ENCODE data around the gene EHMT1. TPM values are rescaled to one million over a fixed set of nuclear protein-coding genes. Genes with fewer than 3 reads are reported as not detected.
"Not testable (repeated sequence)": the region's sequence is repeated elsewhere in the genome, so short reads cannot be mapped to it uniquely, and the experiment has no call there.

Gene EHMT1
- total RNA-seq, 1 donor from 2014 or later = 38.3 TPM

- no peak for DNase-seq (ENCODE audit: low read depth in 2 of 2)
Measured at GRCh38 chr9:137759117-137759516, 140.3 kb downstream of the EHMT1 start.

GRCh38 chr9:137759649-137760321 lies 141.0 kb downstream of the EHMT1 start:
- DNase-seq (ENCODE audit: low read depth in 2 of 2) = no peak

DNA sequence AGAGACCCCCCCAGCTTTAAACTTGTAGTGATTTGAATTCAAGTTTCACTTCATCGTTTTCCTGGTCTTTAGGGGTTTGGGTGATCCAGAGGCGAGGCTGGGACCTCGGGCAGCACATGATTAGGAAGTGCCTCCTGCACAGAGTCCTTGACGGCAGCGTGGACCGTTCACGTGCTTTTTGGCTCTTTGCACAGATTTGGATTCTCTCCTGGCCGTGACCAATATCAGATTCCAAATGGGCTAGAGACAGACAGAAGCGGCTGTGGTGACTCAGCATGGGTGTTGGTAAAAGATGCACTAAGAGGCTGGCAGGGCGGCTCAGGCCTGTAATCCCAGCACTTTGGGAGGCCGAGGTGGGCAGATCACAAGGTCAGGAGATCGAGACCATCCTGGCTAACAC lies 141.6 kb downstream of the EHMT1 start:
- DNase-seq (ENCODE audit: low read depth in 2 of 2) = no peak

- peak in 1 of 2 donors; percentile 36 for DNase-seq (ENCODE audit: low read depth in 2 of 2)
Measured at GRCh38 chr9:137761032-137761431, 142.2 kb downstream of the EHMT1 start.

- no peak for DNase-seq (ENCODE audit: low read depth in 2 of 2)
Measured at GRCh38 chr9:137761793-137762192, 143.0 kb downstream of the EHMT1 start.

DNA sequence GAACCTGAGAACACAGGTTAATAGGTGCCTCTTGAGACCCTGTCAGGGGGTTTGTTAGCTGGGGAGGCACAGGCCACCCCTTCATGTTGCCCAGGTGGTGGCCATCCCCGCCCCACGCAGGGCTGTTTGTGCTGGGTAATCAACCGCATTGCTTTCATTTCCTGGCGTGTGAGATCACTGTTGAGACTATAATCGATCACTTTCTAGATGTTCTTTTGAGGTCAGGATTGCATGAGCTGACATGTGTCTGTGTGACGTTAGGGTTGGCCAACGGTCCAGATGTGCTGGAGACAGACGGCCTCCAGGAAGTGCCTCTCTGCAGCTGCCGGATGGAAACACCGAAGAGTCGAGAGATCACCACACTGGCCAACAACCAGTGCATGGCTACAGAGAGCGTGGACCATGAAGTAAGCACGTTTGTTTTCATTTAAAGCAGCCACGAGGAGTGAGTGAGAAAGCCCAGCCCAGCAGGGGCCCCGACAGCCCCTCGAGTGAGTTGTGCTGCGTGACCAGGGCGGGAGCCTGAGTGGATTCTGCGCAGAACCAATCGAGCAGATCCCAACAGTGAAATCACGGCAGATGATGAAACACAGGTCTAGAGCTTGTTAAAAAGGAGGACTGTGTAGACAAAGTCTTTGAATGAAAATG lies 143.7 kb downstream of the EHMT1 start:
- peak in 1 of 2 donors; percentile 21 for DNase-seq (ENCODE audit: low read depth in 2 of 2)

DNA sequence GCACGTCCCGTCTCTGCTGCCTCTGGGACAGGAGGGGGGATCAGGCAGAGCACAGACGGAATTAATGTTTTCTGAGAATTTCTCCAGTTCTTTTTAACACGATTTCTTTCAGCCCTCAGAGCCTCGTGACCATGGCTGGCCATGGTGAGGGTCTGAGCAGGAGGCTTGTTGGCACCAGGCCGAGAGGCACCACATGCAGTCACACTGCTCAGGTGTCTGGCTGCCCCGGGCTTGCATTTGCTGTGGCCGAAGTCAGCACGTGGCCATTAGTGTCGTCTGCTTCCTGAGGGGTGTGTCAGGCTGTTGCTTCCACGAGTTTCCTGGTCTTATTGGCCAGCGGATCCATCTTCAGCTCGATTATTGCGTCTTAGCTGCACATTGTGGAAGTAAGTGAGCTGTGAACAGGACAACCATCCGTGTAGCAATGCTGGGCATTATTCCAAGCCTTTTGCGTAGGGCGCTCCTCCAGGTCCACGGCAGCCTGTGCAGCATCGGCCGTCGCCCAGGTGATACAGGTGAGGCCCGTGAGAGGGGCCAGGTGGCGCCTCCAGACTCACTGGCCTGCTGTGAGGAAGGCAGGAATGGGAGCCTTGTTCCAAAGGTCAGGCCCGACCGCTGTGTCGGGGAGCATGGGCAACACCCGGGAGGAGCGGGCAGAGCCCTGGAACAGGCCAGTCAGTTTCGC lies 144.6 kb downstream of the EHMT1 start:
- DNase-seq (ENCODE audit: low read depth in 2 of 2) = no peak

GRCh38 chr9:137764171-137764671 lies 145.4 kb downstream of the EHMT1 start:
- no peak for DNase-seq (ENCODE audit: low read depth in 2 of 2)

DNA sequence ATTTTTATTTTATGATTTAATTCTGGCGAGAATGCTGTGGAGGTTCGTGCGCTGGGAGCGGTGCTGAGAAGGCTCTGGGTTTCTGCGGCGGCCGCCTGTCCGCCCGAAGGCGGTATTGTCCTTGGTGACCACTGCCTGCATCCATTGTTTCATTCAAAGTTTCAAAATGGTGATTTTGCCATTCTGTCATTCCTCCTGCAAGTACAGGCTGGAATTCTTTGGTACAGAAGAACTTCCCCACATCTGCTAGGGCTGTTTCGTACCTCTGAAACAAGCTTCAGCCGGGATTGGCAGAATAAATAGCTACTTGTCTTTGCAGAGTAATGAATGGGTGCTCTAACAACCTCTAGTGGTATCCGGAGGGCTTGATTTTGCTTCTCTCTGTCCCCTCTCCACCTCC lies 146.2 kb downstream of the EHMT1 start:
- no peak for DNase-seq (ENCODE audit: low read depth in 2 of 2)

DNA sequence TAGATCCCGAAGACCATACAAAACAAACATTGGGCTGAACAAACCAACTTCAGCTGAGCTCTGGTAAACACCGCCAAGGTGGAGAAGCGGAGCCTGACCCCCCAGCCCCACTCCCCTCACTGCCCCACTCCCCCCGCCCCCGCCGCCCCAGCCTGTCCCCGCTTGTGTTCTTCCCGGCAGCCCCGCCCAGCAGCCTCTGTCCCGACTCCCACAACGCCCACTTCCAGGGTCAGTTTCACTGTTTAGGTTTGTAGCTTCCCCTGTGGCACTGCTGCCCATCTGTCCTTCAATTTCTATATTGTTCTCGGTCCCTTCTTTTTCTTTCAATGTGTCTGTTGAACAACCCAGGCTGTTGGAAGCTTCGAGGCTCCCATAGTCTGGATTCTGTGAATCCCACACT lies 146.7 kb downstream of the EHMT1 start:
- DNase-seq (ENCODE audit: low read depth in 2 of 2) = no peak

DNA sequence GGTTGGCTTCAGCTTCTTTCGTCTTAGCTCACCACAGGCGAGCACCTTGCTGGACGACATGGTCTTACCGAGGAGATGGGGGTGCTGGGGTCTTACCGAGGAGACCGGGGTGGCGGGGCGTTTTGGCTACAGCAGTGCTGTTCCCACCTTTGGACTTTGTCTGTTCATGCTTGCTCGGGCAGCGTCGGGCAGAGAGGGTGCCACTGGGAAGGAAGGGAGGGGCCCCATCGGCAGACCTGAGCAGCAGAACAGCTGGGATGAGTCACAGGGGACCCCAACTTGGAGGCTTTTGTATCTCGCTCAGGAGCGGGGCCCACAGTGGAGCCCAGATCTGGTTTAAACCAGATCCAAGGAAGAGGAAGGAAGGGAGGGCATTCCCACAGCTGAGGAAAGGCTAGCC lies 152.8 kb downstream of the EHMT1 start:
- no peak for DNase-seq (ENCODE audit: low read depth in 2 of 2)

GRCh38 chr9:137772281-137772873 lies 153.6 kb downstream of the EHMT1 start:
- DNase-seq (ENCODE audit: low read depth in 2 of 2) = peak in 1 of 2 donors; percentile 12

DNA sequence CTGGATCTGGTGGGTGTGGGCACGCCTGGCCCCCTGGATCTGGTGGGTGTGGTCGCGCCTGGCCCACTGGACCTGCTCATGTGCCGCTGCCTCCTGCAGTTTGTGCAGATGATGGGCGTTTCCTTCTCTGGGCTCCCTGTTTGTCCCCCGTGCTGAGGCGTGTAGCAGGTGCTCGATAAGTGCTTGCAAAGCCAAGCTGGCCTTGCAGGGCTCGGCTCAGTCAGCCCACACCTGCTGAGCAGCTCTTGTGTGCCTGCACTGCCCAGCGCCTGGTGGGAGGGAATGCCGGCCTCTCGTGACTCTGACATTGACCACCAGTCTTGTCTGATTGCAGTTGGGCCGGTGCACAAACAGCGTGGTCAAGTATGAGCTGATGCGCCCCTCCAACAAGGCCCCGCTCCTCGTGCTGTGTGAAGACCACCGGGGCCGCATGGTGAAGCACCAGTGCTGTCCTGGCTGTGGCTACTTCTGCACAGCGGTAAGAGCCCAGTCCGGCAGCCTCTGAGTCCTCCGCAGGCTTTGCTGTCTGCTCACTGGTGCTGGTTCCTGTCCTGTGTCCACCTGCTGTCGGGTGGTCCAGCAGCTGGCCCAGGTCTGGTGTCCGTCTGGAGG lies 156.1 kb downstream of the EHMT1 start:
- no peak for DNase-seq (ENCODE audit: low read depth in 2 of 2)

DNA sequence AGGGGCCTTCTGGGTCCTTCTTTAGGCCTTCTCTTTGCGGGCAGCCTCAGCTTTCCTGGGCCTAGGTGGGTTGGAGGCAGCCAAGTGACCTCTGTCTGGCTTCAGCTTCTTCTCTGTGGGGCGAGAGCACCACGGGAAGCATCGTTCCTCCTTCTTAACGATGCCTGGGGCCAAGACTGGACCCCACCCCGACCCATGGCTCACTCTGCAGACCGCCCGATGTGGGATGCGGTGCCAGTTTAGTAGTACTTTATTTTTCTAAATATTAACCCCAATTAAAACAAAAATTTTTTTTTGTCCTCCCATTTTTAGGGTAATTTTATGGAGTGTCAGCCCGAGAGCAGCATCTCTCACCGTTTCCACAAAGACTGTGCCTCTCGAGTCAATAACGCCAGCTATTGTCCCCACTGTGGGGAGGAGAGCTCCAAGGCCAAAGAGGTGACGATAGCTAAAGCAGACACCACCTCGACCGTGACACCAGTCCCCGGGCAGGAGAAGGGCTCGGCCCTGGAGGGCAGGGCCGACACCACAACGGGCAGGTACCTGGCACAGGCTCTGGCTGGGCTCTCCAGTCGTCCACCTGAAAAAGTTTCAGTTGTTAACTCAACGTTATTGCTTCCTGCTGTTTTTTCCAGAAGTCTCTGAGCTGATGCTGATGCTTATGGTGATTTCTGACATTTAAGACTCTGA lies 157.6 kb downstream of the EHMT1 start:
- no peak for DNase-seq (ENCODE audit: low read depth in 2 of 2)

GRCh38 chr9:137777761-137778160 lies 159.0 kb downstream of the EHMT1 start:
- no peak for DNase-seq (ENCODE audit: low read depth in 2 of 2)

DNA sequence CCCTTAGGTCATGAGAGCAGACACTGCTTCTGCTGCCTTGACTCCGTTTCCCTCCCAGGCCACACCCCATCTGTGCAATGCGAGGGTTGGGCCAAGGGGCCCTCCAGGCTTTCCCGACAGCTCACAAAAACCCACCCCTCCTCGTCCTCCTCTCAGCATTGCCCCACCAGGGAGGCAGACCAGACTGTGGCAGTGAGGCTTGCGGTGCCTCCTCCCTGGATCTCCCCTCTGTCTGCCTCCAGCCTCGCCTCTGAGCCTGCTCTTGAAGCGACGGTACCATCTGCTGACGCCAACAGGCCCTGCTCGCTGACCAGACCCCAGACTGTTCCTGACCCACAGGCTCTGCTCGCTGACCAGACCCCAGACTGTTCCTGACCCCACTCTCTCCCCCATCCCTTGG lies 159.5 kb downstream of the EHMT1 start:
- DNase-seq (ENCODE audit: low read depth in 2 of 2) = no peak

GRCh38 chr9:137778914-137779313 lies 160.1 kb downstream of the EHMT1 start:
- DNase-seq (ENCODE audit: low read depth in 2 of 2) = peak in 1 of 2 donors; percentile 15

GRCh38 chr9:137780031-137780430 lies 161.2 kb downstream of the EHMT1 start:
- DNase-seq (ENCODE audit: low read depth in 2 of 2) = not testable (repeated sequence)

- no peak for DNase-seq (ENCODE audit: low read depth in 2 of 2)
Measured at GRCh38 chr9:137781906-137782585, 163.2 kb downstream of the EHMT1 start.

- no peak for DNase-seq (ENCODE audit: low read depth in 2 of 2)
Measured at GRCh38 chr9:137783521-137783920, 164.7 kb downstream of the EHMT1 start.

- DNase-seq (ENCODE audit: low read depth in 2 of 2) = no peak
Measured at GRCh38 chr9:137784046-137784445, 165.2 kb downstream of the EHMT1 start.
